ENCODE data around the gene ABCC3. TPM values are rescaled to one million over a fixed set of nuclear protein-coding genes. Genes with fewer than 3 reads are reported as not detected.

Gene ABCC3
- total RNA-seq, 2 donors from 2014 or later, result 1.4 to 4.5 TPM

DNA sequence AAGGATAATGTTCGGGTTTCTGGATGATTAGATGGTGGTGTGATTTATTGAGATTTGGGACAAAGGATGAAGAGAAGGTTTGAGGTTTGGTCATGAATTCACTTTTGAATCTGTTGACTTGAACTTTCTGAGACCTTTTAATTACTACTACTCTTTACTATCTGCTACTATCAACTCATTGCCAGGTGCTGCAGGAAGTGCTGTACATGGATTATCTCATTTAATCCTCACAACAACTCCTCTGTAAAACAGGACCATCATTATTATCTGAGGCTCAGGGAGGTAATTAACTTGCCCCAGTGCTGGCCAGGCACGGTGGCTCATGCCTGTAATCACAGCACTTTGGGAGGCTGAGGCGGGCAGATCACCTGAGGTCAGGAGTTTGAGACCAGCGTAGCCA, 76.0 kb downstream of the ABCC3 start:
- TF ChIP-seq, protein P1, sequence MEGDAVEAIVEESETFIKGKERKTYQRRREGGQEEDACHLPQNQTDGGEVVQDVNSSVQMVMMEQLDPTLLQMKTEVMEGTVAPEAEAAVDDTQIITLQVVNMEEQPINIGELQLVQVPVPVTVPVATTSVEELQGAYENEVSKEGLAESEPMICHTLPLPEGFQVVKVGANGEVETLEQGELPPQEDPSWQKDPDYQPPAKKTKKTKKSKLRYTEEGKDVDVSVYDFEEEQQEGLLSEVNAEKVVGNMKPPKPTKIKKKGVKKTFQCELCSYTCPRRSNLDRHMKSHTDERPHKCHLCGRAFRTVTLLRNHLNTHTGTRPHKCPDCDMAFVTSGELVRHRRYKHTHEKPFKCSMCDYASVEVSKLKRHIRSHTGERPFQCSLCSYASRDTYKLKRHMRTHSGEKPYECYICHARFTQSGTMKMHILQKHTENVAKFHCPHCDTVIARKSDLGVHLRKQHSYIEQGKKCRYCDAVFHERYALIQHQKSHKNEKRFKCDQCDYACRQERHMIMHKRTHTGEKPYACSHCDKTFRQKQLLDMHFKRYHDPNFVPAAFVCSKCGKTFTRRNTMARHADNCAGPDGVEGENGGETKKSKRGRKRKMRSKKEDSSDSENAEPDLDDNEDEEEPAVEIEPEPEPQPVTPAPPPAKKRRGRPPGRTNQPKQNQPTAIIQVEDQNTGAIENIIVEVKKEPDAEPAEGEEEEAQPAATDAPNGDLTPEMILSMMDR (IDR thresholded peaks at IDR 0.05), result no peak
- no peak overlapping the region for H3K27ac ChIP-seq

DNA sequence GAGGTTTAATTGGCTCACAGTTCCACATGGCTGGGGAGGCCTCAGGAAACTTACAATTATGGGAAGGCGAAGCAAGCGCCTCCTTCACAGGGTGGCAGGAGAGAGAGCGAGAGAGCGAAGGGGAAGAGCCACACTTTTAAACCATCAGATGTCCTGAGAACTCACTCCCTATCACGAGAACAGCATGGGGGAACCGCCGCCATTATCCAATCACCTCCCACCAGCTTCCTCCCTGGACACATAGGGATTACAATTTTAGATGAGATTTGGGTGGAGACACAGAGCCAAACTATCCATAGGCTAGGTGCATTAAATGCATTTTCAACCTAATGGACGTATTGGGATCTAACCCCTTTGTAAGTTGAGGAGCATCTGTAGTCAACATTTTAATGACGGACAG, 78.0 kb downstream of the ABCC3 start:
- Histone ChIP-seq H3K36me3 (no peaks in the 10 kb centered on the region), H3K9me3 (no peaks in the 10 kb centered on the region), H3K4me1 (peaks cover 0 to 19% of the 10 kb centered on the region in 2 donors), H3K4me3 (no peak overlapping the region), H3K27me3 (no peaks in the 10 kb centered on the region), H3K27ac (no peak overlapping the region)
- TF ChIP-seq, protein P1 (IDR thresholded peaks at IDR 0.05), result no peak
- DNase-seq (ENCODE audit: low spot score), result no peak

More for the DNA sequence above, 76.0 kb downstream of the ABCC3 start:
- no peaks in the 10 kb centered on the region for H3K27me3 ChIP-seq
- no peak for DNase-seq (ENCODE audit: low spot score)
- no peak overlapping the region for H3K4me3 ChIP-seq
- peaks cover 0 to 32% of the 10 kb centered on the region in 2 donors for H3K4me1 ChIP-seq
- H3K9me3 ChIP-seq, result no peaks in the 10 kb centered on the region
- no peaks in the 10 kb centered on the region for H3K36me3 ChIP-seq

DNA sequence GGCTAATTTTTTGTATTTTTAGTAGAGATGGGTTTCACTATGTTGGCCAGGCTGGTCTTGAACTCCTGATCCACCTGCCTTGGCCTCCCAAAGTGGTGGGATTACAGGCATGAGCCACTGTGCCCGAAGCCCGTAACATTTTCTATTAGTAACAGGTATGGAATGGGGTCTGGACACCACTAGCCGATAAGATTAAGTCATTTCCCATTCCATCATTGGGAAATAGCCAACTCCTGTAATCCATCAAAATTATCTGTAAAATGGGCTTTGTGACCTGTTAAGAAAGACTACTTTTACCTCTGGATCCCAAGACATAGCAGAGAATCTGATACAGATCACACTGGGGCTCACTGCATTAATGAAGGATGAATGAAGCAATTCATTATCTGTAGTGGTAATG, 80.8 kb downstream of the ABCC3 start:
- Histone ChIP-seq H3K4me1 (no peaks in the 10 kb centered on the region), H3K27me3 (no peaks in the 10 kb centered on the region), H3K27ac (no peak overlapping the region), H3K36me3 (no peaks in the 10 kb centered on the region), H3K4me3 (no peak overlapping the region), H3K9me3 (no peaks in the 10 kb centered on the region)
- TF ChIP-seq, protein P1 (IDR thresholded peaks at IDR 0.05), result no peak
- DNase-seq (ENCODE audit: low spot score), result no peak

DNA sequence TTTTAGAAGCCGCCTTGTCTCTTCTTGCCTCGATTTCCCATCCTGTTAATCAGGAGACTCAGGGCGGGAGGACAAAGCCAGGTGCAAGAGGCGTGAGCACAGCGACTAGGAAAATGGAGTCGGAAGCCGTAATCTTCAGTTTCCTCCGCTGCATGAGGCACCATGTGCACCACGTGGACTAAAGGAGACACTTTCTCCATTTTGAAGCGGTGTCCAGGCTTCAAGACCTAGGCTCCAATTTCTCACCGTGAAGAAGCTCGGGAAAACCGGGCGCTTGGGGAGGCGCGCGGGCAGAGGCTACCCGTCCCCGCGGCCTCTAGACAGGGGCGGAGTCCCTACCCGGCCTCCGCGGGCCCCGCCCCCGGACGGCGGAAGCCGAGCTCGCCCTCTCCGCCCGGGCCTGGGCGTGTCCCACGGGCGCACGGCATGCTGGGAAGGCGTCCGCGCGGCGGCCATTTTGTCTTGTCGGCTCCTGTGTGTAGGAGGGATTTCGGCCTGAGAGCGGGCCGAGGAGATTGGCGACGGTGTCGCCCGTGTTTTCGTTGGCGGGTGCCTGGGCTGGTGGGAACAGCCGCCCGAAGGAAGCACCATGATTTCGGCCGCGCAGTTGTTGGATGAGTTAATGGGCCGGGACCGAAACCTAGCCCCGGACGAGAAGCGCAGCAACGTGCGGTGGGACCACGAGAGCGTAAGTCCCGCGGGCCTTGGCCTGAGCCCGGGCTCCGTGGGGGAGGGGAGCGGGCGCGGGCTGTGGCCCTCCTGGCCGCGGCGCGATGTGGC, 84.7 kb downstream of the ABCC3 start, which contains the start of gene LUC7L3:
Gene LUC7L3, plus strand, starts transcription at position 460 of the 780 bp plus-strand sequence. Its CDS starts 130 bp downstream, at position 590.
- no peaks in the 10 kb centered on the region for H3K9me3 ChIP-seq
- H3K4me1 ChIP-seq, result peaks cover 0 to 36% of the 10 kb centered on the region in 2 donors
- peak; percentile 93 for DNase-seq (ENCODE audit: low spot score)
- peak within 1 kb of the TSS; percentile 77 to 93 for H3K4me3 ChIP-seq
- peak within 1 kb of the TSS; percentile 98 for H3K27ac ChIP-seq
- TF ChIP-seq, protein P1 (IDR thresholded peaks at IDR 0.05), result no peak
- H3K36me3 ChIP-seq, result no peaks in the 10 kb centered on the region
- H3K27me3 ChIP-seq, result no peaks in the 10 kb centered on the region

DNA sequence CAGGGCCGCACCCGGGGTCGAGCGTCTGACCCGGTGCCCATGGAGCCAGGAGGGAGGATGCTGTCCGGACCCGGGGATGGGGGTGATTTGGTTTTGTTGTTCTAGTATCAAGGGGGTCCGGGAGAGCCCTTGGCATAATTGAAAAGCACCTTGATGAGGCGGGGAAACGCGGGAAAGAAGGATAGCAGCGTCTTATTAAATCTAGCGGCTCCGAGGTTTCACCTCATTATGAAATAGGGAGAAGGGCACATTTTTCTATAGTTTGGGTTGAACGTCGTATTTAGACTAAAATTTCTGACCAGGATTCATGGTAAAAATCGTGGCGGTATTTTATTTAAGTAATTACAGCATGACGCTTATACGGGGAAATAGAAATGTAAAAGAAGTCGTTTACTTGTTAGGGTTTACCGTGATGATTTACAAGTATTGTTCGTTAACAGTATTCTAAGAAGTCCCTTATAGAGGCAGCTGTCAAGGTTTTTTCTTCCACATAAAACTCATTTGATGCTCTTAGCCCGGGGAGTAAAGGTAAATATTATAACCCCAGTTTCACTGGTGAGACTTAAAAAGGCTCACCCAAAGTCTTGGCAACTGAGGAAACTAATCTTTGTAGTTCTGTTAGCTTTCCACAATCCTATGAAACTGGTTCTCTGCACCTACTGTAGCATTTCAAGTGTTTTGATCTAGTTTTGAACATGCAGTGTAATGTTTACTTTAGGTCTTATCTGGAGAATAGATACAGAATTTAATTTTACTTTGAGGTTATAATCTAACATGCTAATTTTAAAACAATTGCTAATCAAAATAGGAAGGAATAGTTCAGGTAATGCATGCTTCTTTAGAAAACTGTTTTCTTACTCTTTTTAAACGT, 85.5 kb downstream of the ABCC3 start:
- H3K4me1 ChIP-seq, result peaks cover 0 to 42% of the 10 kb centered on the region in 2 donors
- H3K4me3 ChIP-seq, result peak overlapping the region; percentile 77 to 93
- no peaks in the 10 kb centered on the region for H3K27me3 ChIP-seq
- H3K9me3 ChIP-seq, result no peaks in the 10 kb centered on the region
- H3K36me3 ChIP-seq, result no peaks in the 10 kb centered on the region
- peak overlapping the region; percentile 98 for H3K27ac ChIP-seq
- DNase-seq (ENCODE audit: low spot score), result no peak
- TF ChIP-seq, protein P1 (IDR thresholded peaks at IDR 0.05), result no peak
